GM18519 (cell line): Measurements from ENCODE around the gene DHFR2.

Experiments used
- ATAC-seq: cut with Tn5 transposase; IDR thresholded peaks from one replicate; pipeline ENCODE4 v1.9.1; 2021; ENCODE audit warnings: mild to moderate bottlenecking, moderate library complexity; ENCODE audit not compliant: unreplicated experiment, low FRiP score

DHFR2 gene

GRCh38 chr3:94008253-94008652 lies 54.5 kb downstream of the DHFR2 start:
- ATAC-seq: no peak
